GM23248 (cell line): Measurements from ENCODE around the gene CDKAL1. TPM values are rescaled to one million over a fixed set of nuclear protein-coding genes. Genes with fewer than 3 reads are reported as not detected.

Source experiments
- DNase-seq: peaks from one replicate; pipeline ENCODE4 v3.0.0-alpha.2; 2015
- H2AFZ ChIP-seq: fragments of 200-600 bp; sonication (generic); 2 replicates; pipeline ENCODE4 v1.6.1; 2016; ENCODE audit warnings: antibody characterized with exemption
- H3F3A ChIP-seq: fragments of 200-600 bp; sonication (generic); 2 replicates; pipeline ENCODE4 v1.6.1; 2016; ENCODE audit warnings: mild to moderate bottlenecking, antibody characterized with exemption, mixed run types; ENCODE audit not compliant: insufficient read depth
- H3K27ac ChIP-seq: fragments of 200-600 bp; sonication (generic); 2 replicates; pipeline ENCODE4 v1.5.1; 2016; ENCODE audit warnings: mild to moderate bottlenecking
- H3K27me3 ChIP-seq: fragments of 200-600 bp; sonication (generic); replicated peaks from 2 replicates; pipeline ENCODE4 v1.6.1; 2016; ENCODE audit warnings: mild to moderate bottlenecking; ENCODE audit not compliant: insufficient read depth
- H3K36me3 ChIP-seq: fragments of 200-600 bp; sonication (generic); 2 replicates; pipeline ENCODE4 v1.6.1; 2016; ENCODE audit warnings: low read depth, mild to moderate bottlenecking
- H3K4me1 ChIP-seq: fragments of 200-600 bp; sonication (generic); 2 replicates; pipeline ENCODE4 v1.6.1; 2016; ENCODE audit warnings: mild to moderate bottlenecking; ENCODE audit not compliant: insufficient read depth
- H3K4me2 ChIP-seq: fragments of 200-600 bp; sonication (generic); one replicate; pipeline ENCODE4 v1.6.1; 2016; ENCODE audit warnings: mild to moderate bottlenecking; ENCODE audit not compliant: unreplicated experiment
- H3K4me3 ChIP-seq: fragments of 200-600 bp; sonication (generic); 2 replicates; pipeline ENCODE4 v1.5.1; 2016; ENCODE audit warnings: mild to moderate bottlenecking
- H3K79me2 ChIP-seq: fragments of 200-600 bp; sonication (generic); 2 replicates; pipeline ENCODE4 v1.6.1; 2016; ENCODE audit warnings: mild to moderate bottlenecking; ENCODE audit not compliant: insufficient read depth
- H3K9ac ChIP-seq: fragments of 200-600 bp; sonication (generic); 2 replicates; pipeline ENCODE4 v1.6.1; 2016; ENCODE audit warnings: mild to moderate bottlenecking
- H3K9me2 ChIP-seq: fragments of 200-600 bp; sonication (generic); 2 replicates; pipeline ENCODE4 v1.6.1; 2016; ENCODE audit warnings: mixed run types, mild to moderate bottlenecking, moderate library complexity; ENCODE audit not compliant: insufficient read depth
- H3K9me3 ChIP-seq: fragments of 200-600 bp; sonication (generic); one replicate; pipeline ENCODE4 v1.6.1; 2017; ENCODE audit warnings: low read depth
- H4K20me1 ChIP-seq: fragments of 200-600 bp; sonication (generic); 2 replicates; pipeline ENCODE4 v1.6.0; 2016; ENCODE audit not compliant: insufficient read depth
- EZH2 ChIP-seq: fragments of 200-600 bp; sonication (generic); IDR thresholded peaks from 2 replicates; pipeline ENCODE4 v1.6.1; 2018; ENCODE audit warnings: antibody characterized with exemption, mild to moderate bottlenecking; ENCODE audit not compliant: insufficient read depth, poor library complexity, severe bottlenecking
- EZH2phosphoT487 ChIP-seq: fragments of 200-600 bp; sonication (generic); IDR thresholded peaks from 2 replicates; pipeline ENCODE4 v1.6.1; 2018; ENCODE audit warnings: antibody characterized with exemption, moderate library complexity, mild to moderate bottlenecking, low read depth; ENCODE audit not compliant: insufficient read depth
- WGBS, 2 experiments: methylation state at CpG; one replicate each; pipeline ENCODE4 v1.1.6; 2015 to 2017; ENCODE audit warnings: low lambda C conversion rate in 2 of 2, low coverage in 1 of 2; ENCODE audit errors: missing lambda C conversion rate in 2 of 2; 5-methylcytosine and 5-hydroxymethylcytosine counted together
- in situ Hi-C: fragments of 300-500 bp; cut with MboI; formaldehyde crosslinking; loops from 2 replicates; pipeline ENCODE4 v1.15.0; 2020
- polyA plus RNA-seq: library from polyadenylated mRNA; unstranded; fragments of >200 nt; fragmentation: Nextera tagmentation; extraction: Ambion mirVana; gene quantifications from 2 replicates; pipeline ENCODE4 v1.2.1, GENCODE V29; 2016
- total RNA-seq: library from RNA; depleted of rRNA; stranded (reverse); fragments of >200 nt; shearing (Covaris generic); gene quantifications from 2 replicates; pipeline ENCODE4 v1.2.3, GENCODE V29; 2014

The CDKAL1 gene
- total and polyA plus RNA-seq, 2 experiments from 2014 or later = 7.5 to 10.8 TPM

- no peak overlapping the region for H3K4me3 ChIP-seq
- H3K4me1 ChIP-seq = peaks cover 11% of the 10 kb centered on the region
- no peaks in the 10 kb centered on the region for H3K27me3 ChIP-seq
- H3K27ac ChIP-seq = no peak overlapping the region
- H3K79me2 ChIP-seq = no peaks in the 10 kb centered on the region
- H3K36me3 ChIP-seq = no peaks in the 10 kb centered on the region
- no peaks in the 10 kb centered on the region for H3K9me3 ChIP-seq
- in situ Hi-C loops = loop anchor here (10.0 to 25.0 kb wide), 2 partner anchors 1016 to 1568 kb away; no protein-coding TSS in a partner anchor
- 64 to 71% methylated on average over 3 of the region's 3 CpGs for WGBS, 2 experiments
- H3K9me2 ChIP-seq = no peaks in the 10 kb centered on the region
- H3K4me2 ChIP-seq = no peak overlapping the region
- H3K9ac ChIP-seq = no peak overlapping the region
- TF ChIP-seq EZH2phosphoT487 (no peak), EZH2 (no peak)
- H3F3A ChIP-seq = no peaks in the 10 kb centered on the region
- DNase-seq = peak; percentile 34
- H2AFZ ChIP-seq = no peak overlapping the region
- no peaks in the 10 kb centered on the region for H4K20me1 ChIP-seq
These were observed 34.8 kb downstream of the CDKAL1 start for GRCh38 chr6:20569000-20569610.

GRCh38 chr6:20571261-20571660 is 37.0 kb downstream of the CDKAL1 start:
- Histone ChIP-seq H2AFZ (no peak overlapping the region), H3K27ac (no peak overlapping the region), H3K4me2 (no peak overlapping the region), H3K9me3 (no peaks in the 10 kb centered on the region), H3K9me2 (no peaks in the 10 kb centered on the region), H3K36me3 (peaks cover 5% of the 10 kb centered on the region; the same call in 1 of the 2 replicates), H4K20me1 (no peaks in the 10 kb centered on the region), H3K9ac (no peak overlapping the region), H3K27me3 (no peaks in the 10 kb centered on the region), H3K79me2 (no peaks in the 10 kb centered on the region), H3K4me1 (peaks cover 11% of the 10 kb centered on the region), H3K4me3 (no peak overlapping the region), H3F3A (no peaks in the 10 kb centered on the region)
- no peak for DNase-seq
- TF ChIP-seq EZH2 (no peak), EZH2phosphoT487 (no peak)
- in situ Hi-C loops = loop anchor here (25.0 kb wide), 1 partner anchor 1566 kb away; no protein-coding TSS in a partner anchor

- H3K9me2 ChIP-seq = no peaks in the 10 kb centered on the region
- no peaks in the 10 kb centered on the region for H3K27me3 ChIP-seq
- 46 to 51% methylated on average over 2 of the region's 2 CpGs for WGBS, 2 experiments
- H3K27ac ChIP-seq = no peak overlapping the region
- H3F3A ChIP-seq = no peaks in the 10 kb centered on the region
- H3K4me3 ChIP-seq = no peak overlapping the region
- in situ Hi-C loops = loop anchor here (25.0 kb wide), 1 partner anchor 1565 kb away; no protein-coding TSS in a partner anchor
- no peak overlapping the region for H3K4me2 ChIP-seq
- no peak overlapping the region for H2AFZ ChIP-seq
- no peak for DNase-seq
- no peaks in the 10 kb centered on the region for H4K20me1 ChIP-seq
- no peaks in the 10 kb centered on the region for H3K9me3 ChIP-seq
- no peak overlapping the region for H3K9ac ChIP-seq
- peaks cover 11% of the 10 kb centered on the region for H3K4me1 ChIP-seq
- no peaks in the 10 kb centered on the region for H3K79me2 ChIP-seq
- peaks cover 5% of the 10 kb centered on the region; the same call in 1 of the 2 replicates for H3K36me3 ChIP-seq
- TF ChIP-seq EZH2phosphoT487 (no peak), EZH2 (no peak)
These were observed 38.0 kb downstream of the CDKAL1 start for GRCh38 chr6:20572288-20572687.

GRCh38 chr6:20572940-20573339 is 38.7 kb downstream of the CDKAL1 start:
- H3K9ac ChIP-seq = no peak overlapping the region
- no peaks in the 10 kb centered on the region for H3K9me3 ChIP-seq
- H3K4me2 ChIP-seq = peak overlapping the region; percentile 16
- H3F3A ChIP-seq = no peaks in the 10 kb centered on the region
- H3K4me3 ChIP-seq = no peak overlapping the region
- peaks cover 11% of the 10 kb centered on the region for H3K4me1 ChIP-seq
- peaks cover 5% of the 10 kb centered on the region; the same call in 1 of the 2 replicates for H3K36me3 ChIP-seq
- peak; percentile 80 for DNase-seq
- no peaks in the 10 kb centered on the region for H3K27me3 ChIP-seq
- H3K27ac ChIP-seq = no peak overlapping the region
- 74% methylated on average over 1 of the region's 1 CpG for WGBS, 2 experiments
- H4K20me1 ChIP-seq = no peaks in the 10 kb centered on the region
- in situ Hi-C loops = loop anchor here (25.0 kb wide), 1 partner anchor 1564 kb away; no protein-coding TSS in a partner anchor
- H3K79me2 ChIP-seq = no peaks in the 10 kb centered on the region
- no peaks in the 10 kb centered on the region for H3K9me2 ChIP-seq
- TF ChIP-seq EZH2 (no peak), EZH2phosphoT487 (no peak)
- H2AFZ ChIP-seq = 0 out of 2 replicates have a peak overlapping the region, but pooled peaks have one; percentile 10

GRCh38 chr6:20574355-20574754 is 40.1 kb downstream of the CDKAL1 start:
- in situ Hi-C loops = loop anchor here (25.0 kb wide), 1 partner anchor 1563 kb away; no protein-coding TSS in a partner anchor

More at GRCh38 chr6:20574355-20574754, 40.1 kb downstream of the CDKAL1 start:
- Histone ChIP-seq H3K4me1 (peaks cover 11% of the 10 kb centered on the region), H3K27ac (no peak overlapping the region), H3K9me3 (no peaks in the 10 kb centered on the region), H4K20me1 (no peaks in the 10 kb centered on the region), H3K9ac (no peak overlapping the region), H2AFZ (no peak overlapping the region), H3K9me2 (no peaks in the 10 kb centered on the region), H3K4me2 (no peak overlapping the region), H3K4me3 (no peak overlapping the region), H3K79me2 (no peaks in the 10 kb centered on the region), H3F3A (no peaks in the 10 kb centered on the region), H3K36me3 (peaks cover 5% of the 10 kb centered on the region; the same call in 1 of the 2 replicates), H3K27me3 (no peaks in the 10 kb centered on the region)
- no peak for DNase-seq
- no peak for TF ChIP-seq EZH2phosphoT487
- no peak for TF ChIP-seq EZH2
